DOHH2 (cell line): Measurements from ENCODE around the gene RTP2.

Experiments used
- H3F3A ChIP-seq: fragments of 200-600 bp; sonication (generic), shearing (Covaris generic); 2 replicates; pipeline ENCODE4 v1.6.0; 2016; ENCODE audit warnings: antibody characterized with exemption, mild to moderate bottlenecking; ENCODE audit not compliant: control insufficient read depth, insufficient read depth
- H3K27ac ChIP-seq: fragments of 200-600 bp; sonication (generic); 2 replicates; pipeline ENCODE4 v1.5.1; 2014; ENCODE audit warnings: low read depth, mild to moderate bottlenecking, low read length, moderate library complexity
- H3K27me3 ChIP-seq: fragments of 200-600 bp; sonication (generic); 2 replicates; pipeline ENCODE4 v1.6.1; 2014; ENCODE audit warnings: mild to moderate bottlenecking, low read length, mixed read lengths; ENCODE audit not compliant: control insufficient read depth
- H3K36me3 ChIP-seq: fragments of 200-600 bp; sonication (generic); 2 replicates; pipeline ENCODE4 v1.6.1; 2014; ENCODE audit warnings: mild to moderate bottlenecking, low read length, moderate library complexity, mixed read lengths; ENCODE audit not compliant: control insufficient read depth
- H3K4me1 ChIP-seq: fragments of 200-600 bp; sonication (generic); 2 replicates; pipeline ENCODE4 v1.6.1; 2014; ENCODE audit warnings: mild to moderate bottlenecking, low read length, mixed read lengths; ENCODE audit not compliant: control insufficient read depth
- H3K4me2 ChIP-seq: fragments of 200-600 bp; sonication (generic); 2 replicates; pipeline ENCODE4 v1.6.0; 2014; ENCODE audit warnings: mild to moderate bottlenecking, low read length, moderate library complexity
- H3K4me3 ChIP-seq: fragments of 200-600 bp; sonication (generic); 2 replicates; pipeline ENCODE4 v1.5.1; 2014; ENCODE audit warnings: mild to moderate bottlenecking, low read length, mixed read lengths
- H3K79me2 ChIP-seq: fragments of 200-600 bp; sonication (generic); 2 replicates; pipeline ENCODE4 v1.6.1; 2014; ENCODE audit warnings: mild to moderate bottlenecking, low read length, mixed read lengths; ENCODE audit not compliant: control insufficient read depth
- H3K9me2 ChIP-seq: fragments of 200-600 bp; sonication (generic); replicated peaks from 2 replicates; pipeline ENCODE4 v1.6.1; 2014; ENCODE audit warnings: mild to moderate bottlenecking, low read length, mixed read lengths; ENCODE audit not compliant: control insufficient read depth
- H3K9me3 ChIP-seq: fragments of 200-600 bp; sonication (generic); 2 replicates; pipeline ENCODE4 v1.6.1; 2014; ENCODE audit warnings: antibody characterized with exemption, low read length, mixed read lengths; ENCODE audit not compliant: control insufficient read depth, insufficient read depth
- H4K20me1 ChIP-seq: fragments of 200-600 bp; sonication (generic); 2 replicates; pipeline ENCODE4 v1.6.0; 2014; ENCODE audit warnings: low read depth, mild to moderate bottlenecking, antibody characterized with exemption, low read length, moderate library complexity; ENCODE audit not compliant: control insufficient read depth, insufficient read depth
- EZH2phosphoT487 ChIP-seq: fragments of 200-600 bp; sonication (generic); IDR thresholded peaks from 2 replicates; pipeline ENCODE4 v1.6.1; 2017; ENCODE audit warnings: borderline replicate concordance, mild to moderate bottlenecking, antibody characterized with exemption, low read length, moderate library complexity, mixed read lengths
- TF ChIP-seq, protein P1 (sequence below): fragments of 200-600 bp; sonication (generic); IDR thresholded peaks from one replicate; pipeline ENCODE4 v1.5.1; 2014; ENCODE audit warnings: antibody characterized with exemption, mild to moderate bottlenecking, low read depth, low read length; ENCODE audit not compliant: poor library complexity, severe bottlenecking

RTP2 gene, protein sequence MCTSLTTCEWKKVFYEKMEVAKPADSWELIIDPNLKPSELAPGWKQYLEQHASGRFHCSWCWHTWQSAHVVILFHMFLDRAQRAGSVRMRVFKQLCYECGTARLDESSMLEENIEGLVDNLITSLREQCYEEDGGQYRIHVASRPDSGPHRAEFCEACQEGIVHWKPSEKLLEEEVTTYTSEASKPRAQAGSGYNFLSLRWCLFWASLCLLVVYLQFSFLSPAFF

DNA sequence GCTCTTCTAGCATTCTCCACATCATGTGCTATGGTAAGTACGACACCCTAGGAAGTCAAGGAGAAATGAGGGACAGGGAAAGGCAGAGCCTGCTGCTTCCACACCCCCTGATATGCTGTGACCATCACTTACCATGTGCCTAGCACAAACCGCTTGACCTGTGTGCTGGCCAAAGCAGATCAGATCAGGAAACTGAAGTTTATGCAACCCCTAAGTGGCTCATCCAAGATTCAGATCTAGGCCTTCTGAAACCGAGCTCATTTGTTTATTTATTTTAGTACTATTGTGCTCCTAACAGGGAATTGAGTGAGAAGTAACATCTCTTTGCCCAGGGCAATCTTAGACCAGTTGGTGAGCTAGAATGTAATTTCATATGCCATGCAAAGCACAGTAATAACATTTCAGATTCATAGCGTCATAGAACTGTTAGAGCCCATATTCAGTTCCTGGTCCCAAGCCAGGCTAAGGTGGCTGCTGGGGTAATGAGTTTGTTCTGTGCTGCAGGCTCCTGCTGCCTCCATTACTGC, at the start of gene RTP2:
Gene RTP2, minus strand, starts transcription at position 51 of the 527 bp plus-strand sequence. CDS start 429 bp downstream, outside the sequence.
- no peaks in the 10 kb centered on the region for H4K20me1 ChIP-seq
- H3K36me3 ChIP-seq = no peaks in the 10 kb centered on the region
- no peak within 1 kb of the TSS for H3K27ac ChIP-seq
- no peaks in the 10 kb centered on the region for H3K4me1 ChIP-seq
- H3F3A ChIP-seq = no peaks in the 10 kb centered on the region
- no peak within 1 kb of the TSS for H3K4me2 ChIP-seq
- no peaks in the 10 kb centered on the region for H3K9me2 ChIP-seq
- H3K9me3 ChIP-seq = no peaks in the 10 kb centered on the region
- TF ChIP-seq, protein P1, sequence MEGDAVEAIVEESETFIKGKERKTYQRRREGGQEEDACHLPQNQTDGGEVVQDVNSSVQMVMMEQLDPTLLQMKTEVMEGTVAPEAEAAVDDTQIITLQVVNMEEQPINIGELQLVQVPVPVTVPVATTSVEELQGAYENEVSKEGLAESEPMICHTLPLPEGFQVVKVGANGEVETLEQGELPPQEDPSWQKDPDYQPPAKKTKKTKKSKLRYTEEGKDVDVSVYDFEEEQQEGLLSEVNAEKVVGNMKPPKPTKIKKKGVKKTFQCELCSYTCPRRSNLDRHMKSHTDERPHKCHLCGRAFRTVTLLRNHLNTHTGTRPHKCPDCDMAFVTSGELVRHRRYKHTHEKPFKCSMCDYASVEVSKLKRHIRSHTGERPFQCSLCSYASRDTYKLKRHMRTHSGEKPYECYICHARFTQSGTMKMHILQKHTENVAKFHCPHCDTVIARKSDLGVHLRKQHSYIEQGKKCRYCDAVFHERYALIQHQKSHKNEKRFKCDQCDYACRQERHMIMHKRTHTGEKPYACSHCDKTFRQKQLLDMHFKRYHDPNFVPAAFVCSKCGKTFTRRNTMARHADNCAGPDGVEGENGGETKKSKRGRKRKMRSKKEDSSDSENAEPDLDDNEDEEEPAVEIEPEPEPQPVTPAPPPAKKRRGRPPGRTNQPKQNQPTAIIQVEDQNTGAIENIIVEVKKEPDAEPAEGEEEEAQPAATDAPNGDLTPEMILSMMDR = no peak
- no peak for TF ChIP-seq EZH2phosphoT487
- H3K4me3 ChIP-seq = no peak within 1 kb of the TSS
- H3K79me2 ChIP-seq = no peaks in the 10 kb centered on the region
- H3K27me3 ChIP-seq = no peaks in the 10 kb centered on the region; the same call in 1 of the 2 replicates

DNA sequence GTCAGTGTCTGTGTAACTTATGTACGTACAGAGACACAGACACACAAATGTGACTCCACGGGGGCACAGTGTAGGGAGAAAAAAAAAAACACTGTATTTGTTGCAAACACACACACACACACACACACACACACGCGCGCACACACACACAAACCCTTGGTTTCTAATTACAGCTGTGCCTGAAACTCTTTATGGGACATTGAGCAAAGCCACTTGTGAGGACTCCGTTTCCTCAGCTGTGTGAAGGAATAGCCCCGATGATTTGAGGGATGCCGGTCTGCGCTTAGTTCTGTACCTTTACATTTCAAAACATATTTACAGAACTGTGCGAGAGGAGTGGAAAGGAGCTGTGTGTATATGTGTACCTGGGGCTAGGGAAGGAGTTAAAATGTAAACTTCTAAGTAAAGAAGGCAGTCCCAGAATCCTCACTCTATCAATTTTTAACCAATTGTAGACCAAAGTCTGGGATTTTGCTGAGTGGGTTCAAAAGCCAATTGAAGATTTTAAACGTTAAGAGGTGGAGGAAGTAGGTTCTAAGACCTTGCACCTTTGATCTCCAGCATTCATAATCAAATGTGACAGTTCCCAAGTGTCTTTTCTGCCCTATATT, 48.3 kb upstream of the RTP2 start:
- Histone ChIP-seq H3K9me2 (no peaks in the 10 kb centered on the region), H3K27me3 (no peaks in the 10 kb centered on the region), H4K20me1 (no peaks in the 10 kb centered on the region), H3F3A (peaks cover 35% of the 10 kb centered on the region), H3K36me3 (peaks cover 2% of the 10 kb centered on the region; the same call in 1 of the 2 replicates), H3K4me2 (peak overlapping the region; percentile 93), H3K9me3 (no peaks in the 10 kb centered on the region), H3K4me3 (peak overlapping the region; percentile 80), H3K27ac (peak overlapping the region; percentile 89), H3K4me1 (peaks cover 52% of the 10 kb centered on the region), H3K79me2 (peaks cover 28% of the 10 kb centered on the region)
- TF ChIP-seq, protein P1 = no peak
- no peak for TF ChIP-seq EZH2phosphoT487

DNA sequence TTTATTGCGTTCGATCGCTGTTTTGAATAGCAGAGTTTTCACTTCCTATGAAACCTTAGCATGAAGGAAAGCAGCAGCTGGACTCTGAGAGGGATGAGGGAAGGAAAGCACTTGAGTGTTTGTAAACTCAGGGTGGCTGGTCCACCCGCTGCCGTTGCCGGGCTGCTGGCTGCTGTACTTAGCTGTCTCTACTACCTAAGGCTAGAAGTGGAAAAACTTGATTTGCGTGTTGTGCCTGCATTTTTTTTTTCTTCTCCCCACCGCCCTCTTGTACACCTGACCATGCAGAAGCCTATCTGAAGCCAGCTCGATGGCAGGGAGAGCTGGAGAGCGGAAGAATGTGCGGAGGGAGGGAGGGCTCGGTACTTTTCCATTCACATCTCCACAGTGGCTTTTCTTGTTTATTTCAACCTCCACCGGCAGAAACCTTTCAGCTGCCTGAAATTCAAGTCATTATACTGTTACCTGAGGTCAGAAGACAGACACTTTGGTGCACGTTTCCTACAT, 47.7 kb upstream of the RTP2 start:
- peaks cover 33% of the 10 kb centered on the region for H3K79me2 ChIP-seq

More for the DNA sequence above, 47.7 kb upstream of the RTP2 start:
- no peak for TF ChIP-seq EZH2phosphoT487
- TF ChIP-seq, protein P1 = no peak
- peak overlapping the region; percentile 93 for H3K4me2 ChIP-seq
- peak overlapping the region; percentile 80 for H3K4me3 ChIP-seq
- H3K36me3 ChIP-seq = peaks cover 4% of the 10 kb centered on the region; the same call in 1 of the 2 replicates
- H3F3A ChIP-seq = peaks cover 36% of the 10 kb centered on the region
- H4K20me1 ChIP-seq = no peaks in the 10 kb centered on the region
- H3K9me2 ChIP-seq = no peaks in the 10 kb centered on the region
- no peaks in the 10 kb centered on the region for H3K27me3 ChIP-seq
- peak overlapping the region; percentile 89 for H3K27ac ChIP-seq
- H3K4me1 ChIP-seq = peaks cover 52% of the 10 kb centered on the region
- H3K9me3 ChIP-seq = no peaks in the 10 kb centered on the region
